Activated T-cell treated with anti-CD3 and anti-CD28 coated beads for 1 hour (primary cell): ENCODE measurements around the gene GATM.
"Not testable (repeated sequence)": the region's sequence is repeated elsewhere in the genome, so short reads cannot be mapped to it uniquely, and the experiment has no call there.

Experiments
- DNase-seq: peaks from one replicate; pipeline ENCODE4 v3.0.0-alpha.2; 2020; ENCODE audit warnings: low read depth

GATM gene

GRCh38 chr15:45389351-45389750, 11.0 kb upstream of the GATM start:
- no peak for DNase-seq

- no peak for DNase-seq
Measured at GRCh38 chr15:45387380-45388007, 9.2 kb upstream of the GATM start.

- DNase-seq, result no peak
Measured at GRCh38 chr15:45386974-45387373, 8.6 kb upstream of the GATM start.

- DNase-seq, result no peak
Measured at GRCh38 chr15:45386420-45386819, 8.1 kb upstream of the GATM start.

- no peak for DNase-seq
Measured at GRCh38 chr15:45385590-45385989, 7.2 kb upstream of the GATM start.

- no peak for DNase-seq
Measured at GRCh38 chr15:45384700-45385099, 6.4 kb upstream of the GATM start.

GRCh38 chr15:45378913-45379262, 544 bp upstream of the GATM start:
- no peak for DNase-seq

GRCh38 chr15:45377609-45378148, 665 bp downstream of the GATM start:
- no peak for DNase-seq

GRCh38 chr15:45376967-45377608, 1.3 kb downstream of the GATM start:
- no peak for DNase-seq

GRCh38 chr15:45376300-45376928, 1.9 kb downstream of the GATM start:
- no peak for DNase-seq

GRCh38 chr15:45375836-45376235, 2.5 kb downstream of the GATM start:
- DNase-seq, result no peak

- DNase-seq, result no peak
Measured at GRCh38 chr15:45373976-45374375, 4.4 kb downstream of the GATM start.

- no peak for DNase-seq
Measured at GRCh38 chr15:45372041-45372995, 6.0 kb downstream of the GATM start.

- DNase-seq, result no peak
Measured at GRCh38 chr15:45371546-45371945, 6.8 kb downstream of the GATM start.

- DNase-seq, result not testable (repeated sequence)
Measured at GRCh38 chr15:45370042-45370441, 8.3 kb downstream of the GATM start.

GRCh38 chr15:45367222-45367621, 11.1 kb downstream of the GATM start:
- DNase-seq, result not testable (repeated sequence)

- no peak for DNase-seq
Measured at GRCh38 chr15:45364271-45364670, 14.1 kb downstream of the GATM start.

- no peak for DNase-seq
Measured at GRCh38 chr15:45363801-45364200, 14.5 kb downstream of the GATM start.

- no peak for DNase-seq
Measured at GRCh38 chr15:45363334-45363733, 15.0 kb downstream of the GATM start.

GRCh38 chr15:45362419-45362818, 15.9 kb downstream of the GATM start:
- DNase-seq, result no peak

- no peak for DNase-seq
Measured at GRCh38 chr15:45361878-45362277, 16.5 kb downstream of the GATM start.

GRCh38 chr15:45355860-45356259, 22.5 kb downstream of the GATM start:
- DNase-seq, result no peak
